Tongue (tissue), 2 donors: ENCODE results near the gene IGLL1. TPM values are rescaled to one million over a fixed set of nuclear protein-coding genes. Genes with fewer than 3 reads are reported as not detected.
"Not testable (repeated sequence)": the region's sequence is repeated elsewhere in the genome, so short reads cannot be mapped to it uniquely, and the experiment has no call there.

Source experiments
- DNase-seq: peaks from one replicate; pipeline ENCODE4 v3.0.0-alpha.2; 2015
- total RNA-seq: library from RNA; depleted of rRNA; stranded (reverse); fragments of >200 nt; gene quantifications from one replicate; pipeline ENCODE4 v1.2.3, GENCODE V29; 2014

Gene IGLL1
- total RNA-seq, 1 donor from 2014 or later, result 1.5 TPM

DNA sequence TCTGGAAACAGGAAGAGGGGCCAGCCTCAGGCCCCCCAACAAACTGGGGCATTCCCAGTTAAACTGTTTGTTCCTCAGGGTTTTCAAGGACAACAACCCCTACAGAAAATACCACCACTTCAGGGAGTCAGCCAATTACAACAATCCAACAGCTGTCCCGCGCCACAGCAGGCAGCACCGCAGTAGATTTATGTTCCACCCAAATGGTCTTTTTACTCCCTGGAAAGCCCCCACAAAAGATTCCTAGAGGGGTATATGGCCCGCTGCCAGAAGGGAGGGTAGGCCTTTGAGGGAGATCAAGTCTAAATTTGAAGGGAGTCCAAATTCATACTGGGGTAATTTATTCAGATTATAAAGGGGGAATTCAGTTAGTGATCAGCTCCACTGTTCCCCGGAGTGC lies 39.3 kb downstream of the IGLL1 start:
- not testable (repeated sequence) for DNase-seq

GRCh38 chr22:23539839-23540198 lies 40.3 kb downstream of the IGLL1 start:
- DNase-seq, result not testable (repeated sequence)

GRCh38 chr22:23539135-23539838 lies 40.8 kb downstream of the IGLL1 start:
- peak; percentile 87 for DNase-seq

- not testable (repeated sequence) for DNase-seq
Measured at GRCh38 chr22:23538696-23539030, 41.4 kb downstream of the IGLL1 start.

- DNase-seq, result not testable (repeated sequence)
Measured at GRCh38 chr22:23537830-23538695, 42.0 kb downstream of the IGLL1 start.

DNA sequence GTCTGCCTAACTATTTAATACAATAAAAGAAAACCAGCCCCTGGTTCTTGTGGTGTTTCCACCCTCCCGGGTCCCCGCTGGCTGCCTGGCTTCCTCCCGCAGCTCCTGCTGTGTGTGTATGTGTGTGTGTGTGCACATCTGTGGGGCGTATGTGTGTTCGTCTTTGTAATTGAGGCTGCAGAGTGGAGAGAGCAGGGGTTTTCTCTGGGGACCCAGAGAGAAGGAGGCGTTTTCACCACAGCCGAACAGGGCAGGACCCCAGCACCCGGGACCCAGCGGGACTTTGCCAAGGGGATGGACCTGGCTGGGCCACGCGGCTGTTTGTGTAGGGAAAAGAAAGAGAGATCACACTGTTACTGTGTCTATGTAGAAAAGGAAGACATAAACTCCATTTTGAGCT lies 42.7 kb downstream of the IGLL1 start:
- DNase-seq, result peak; percentile 55

GRCh38 chr22:23536821-23537345 lies 43.2 kb downstream of the IGLL1 start:
- DNase-seq, result no peak

- DNase-seq, result not testable (repeated sequence)
Measured at GRCh38 chr22:23535790-23536661, 44.1 kb downstream of the IGLL1 start.

DNA sequence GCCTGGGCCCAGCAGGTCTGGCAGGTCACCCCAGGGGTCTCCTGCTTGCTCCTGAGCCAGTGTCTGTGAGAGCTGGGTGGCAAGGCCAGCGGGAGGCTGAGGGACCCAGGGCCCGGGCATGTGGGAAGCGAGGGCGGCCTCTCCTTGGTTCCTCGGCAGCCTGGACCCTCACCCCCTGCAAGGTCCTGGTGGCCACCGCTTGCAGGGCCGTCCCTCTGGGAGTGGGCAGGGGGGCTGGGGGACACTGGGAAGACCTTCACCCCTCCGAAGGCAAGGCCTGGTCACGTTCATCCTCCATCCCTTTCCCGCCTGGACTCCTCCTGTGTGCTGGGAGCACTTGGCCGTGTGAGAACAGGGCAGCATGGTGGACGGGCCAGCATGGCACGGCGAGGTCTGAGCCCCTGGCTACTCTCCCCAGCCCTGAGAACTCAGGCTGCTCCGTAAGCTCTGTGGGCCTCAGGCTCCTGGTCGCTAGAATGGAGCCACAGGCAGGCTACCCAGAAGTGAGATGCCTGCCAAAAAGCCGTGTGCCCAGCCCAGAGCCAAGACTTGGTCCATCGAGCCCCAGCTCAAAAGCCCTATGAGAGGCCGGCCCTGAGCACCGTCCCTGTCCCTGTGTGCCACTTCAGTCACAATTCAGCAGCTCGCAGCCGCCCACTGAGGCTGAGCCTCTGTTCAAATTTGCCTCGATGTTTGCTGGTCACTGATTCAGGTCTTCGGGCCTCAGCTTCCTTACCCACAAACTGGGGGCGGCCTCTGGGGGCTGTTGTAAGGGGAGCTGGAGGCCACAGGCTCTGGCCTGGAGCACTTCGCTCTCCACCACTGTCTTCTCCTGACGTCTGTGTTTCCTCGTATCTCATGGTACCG lies 45.0 kb downstream of the IGLL1 start:
- no peak for DNase-seq

DNA sequence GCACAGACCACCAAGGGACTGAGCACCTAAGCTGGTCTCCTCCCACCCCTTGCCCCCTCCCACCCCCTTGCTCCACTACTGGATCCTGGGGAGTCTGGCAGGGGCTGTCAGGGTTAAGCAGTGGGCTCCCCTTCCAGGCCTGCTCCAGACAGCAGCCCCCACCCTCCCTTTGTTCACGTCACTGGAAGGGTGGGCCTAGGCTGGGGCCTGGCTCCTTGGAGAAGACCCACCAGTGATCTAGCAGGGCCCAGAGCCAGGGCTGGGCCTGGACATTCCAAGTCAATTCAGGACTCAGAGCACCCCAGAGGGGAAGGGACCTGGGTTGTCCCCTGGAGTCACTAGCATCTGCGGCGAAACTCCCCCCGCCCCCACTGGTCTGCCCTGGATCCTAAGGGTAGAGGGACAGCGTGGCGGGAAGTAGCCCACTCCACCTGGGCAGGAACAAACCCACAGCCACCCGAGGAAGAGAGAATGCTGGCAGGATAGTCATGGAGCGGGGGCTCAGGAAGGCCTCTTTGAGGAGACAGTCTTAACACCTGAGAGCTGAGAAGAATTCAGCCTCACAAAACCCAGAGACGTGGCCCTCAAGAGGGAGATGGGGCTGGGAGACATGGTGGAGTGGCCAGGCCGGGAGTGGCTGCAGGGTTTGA lies 45.8 kb downstream of the IGLL1 start:
- DNase-seq, result no peak

- DNase-seq, result no peak
Measured at GRCh38 chr22:23533771-23534191, 46.3 kb downstream of the IGLL1 start.

GRCh38 chr22:23533328-23533762 lies 46.7 kb downstream of the IGLL1 start:
- peak; percentile 67 for DNase-seq

GRCh38 chr22:23532731-23533130 lies 47.4 kb downstream of the IGLL1 start:
- DNase-seq, result no peak

- no peak for DNase-seq
Measured at GRCh38 chr22:23531966-23532705, 48.0 kb downstream of the IGLL1 start.

DNA sequence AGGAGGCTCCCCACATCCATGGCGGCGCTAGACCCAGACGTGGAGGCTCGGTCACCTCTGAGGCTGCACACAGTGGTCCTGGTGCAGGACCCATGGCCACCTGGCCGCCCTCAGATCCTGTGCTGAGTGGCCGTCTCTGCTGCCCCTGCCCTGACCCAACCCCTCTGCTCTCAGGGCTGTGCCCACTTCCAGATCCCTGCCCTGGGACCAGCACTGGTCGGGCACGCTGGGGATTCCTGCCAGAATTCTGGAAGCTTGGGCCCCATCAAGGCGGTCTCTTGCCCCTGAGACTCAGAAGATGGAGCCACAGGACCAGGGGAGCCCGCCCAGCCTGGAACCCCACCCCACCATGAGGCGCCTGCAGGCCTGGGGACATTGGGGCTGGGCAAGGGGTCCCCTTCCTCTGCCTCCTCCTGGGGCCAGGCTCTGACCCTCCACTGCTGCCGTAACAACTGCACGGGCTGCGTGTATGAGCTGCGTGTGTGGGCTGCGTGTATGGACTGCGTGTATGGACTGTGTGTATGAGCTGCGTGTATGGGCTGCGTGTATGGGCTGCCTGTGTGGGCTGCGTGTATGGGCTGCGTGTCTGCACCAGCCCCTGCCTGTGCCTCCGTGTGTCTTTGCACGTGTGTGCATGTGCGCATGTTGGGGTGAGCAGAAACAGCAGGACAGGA lies 48.7 kb downstream of the IGLL1 start:
- no peak for DNase-seq

- no peak for DNase-seq
Measured at GRCh38 chr22:23530766-23531282, 49.3 kb downstream of the IGLL1 start.

GRCh38 chr22:23530106-23530505 lies 50.0 kb downstream of the IGLL1 start:
- no peak for DNase-seq

- no peak for DNase-seq
Measured at GRCh38 chr22:23529166-23530103, 50.7 kb downstream of the IGLL1 start.
